Measurements from ENCODE around the gene ZNF536. TPM values are rescaled to one million over a fixed set of nuclear protein-coding genes. Genes with fewer than 3 reads are reported as not detected.

ZNF536 gene
- total RNA-seq, 6 donors from 2014 or later: 0.34 to 0.78 (median 0.71) TPM; not detected in 2

DNA sequence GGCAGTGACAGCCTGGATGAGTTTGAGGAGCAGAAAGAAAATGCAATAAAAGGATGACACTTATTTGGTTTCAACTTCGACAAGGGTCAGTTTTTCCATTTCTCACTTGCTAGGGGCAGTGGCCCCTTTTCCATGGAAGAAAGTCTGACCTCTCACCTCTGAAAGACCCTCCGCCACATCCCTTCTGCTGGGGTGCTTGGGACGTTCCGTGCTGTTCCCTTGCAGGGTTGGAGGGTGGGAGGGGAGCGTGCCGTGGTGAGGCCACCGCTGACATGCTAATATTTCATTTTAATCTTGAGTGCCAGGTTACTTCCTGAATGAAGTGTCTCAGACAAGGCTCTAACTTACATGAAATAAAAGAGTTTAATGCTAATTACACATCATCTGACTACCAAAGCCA, 5.2 kb upstream of the ZNF536 start:
- ATAC-seq (ENCODE audit: low FRiP score in 2 of 2) (no peak), DNase-seq (peak in 1 of 2 donors; percentile 1)
- no peak overlapping the region for H3K27ac ChIP-seq
- H3K4me3 ChIP-seq: no peak overlapping the region
- WGBS, 2 donors: 38 to 49% methylated on average over 7 of the region's 7 CpGs
- no peaks in the 10 kb centered on the region for H3K4me1 ChIP-seq
- no peaks in the 10 kb centered on the region for H3K36me3 ChIP-seq
- H3K27me3 ChIP-seq: no peaks in the 10 kb centered on the region
- TF ChIP-seq POLR2A (IDR thresholded peaks at IDR 0.05) (no peak), POLR2AphosphoS5 (IDR thresholded peaks at IDR 0.05) (no peak), EP300 (IDR thresholded peaks at IDR 0.05) (no peak)
- TF ChIP-seq, protein P1, sequence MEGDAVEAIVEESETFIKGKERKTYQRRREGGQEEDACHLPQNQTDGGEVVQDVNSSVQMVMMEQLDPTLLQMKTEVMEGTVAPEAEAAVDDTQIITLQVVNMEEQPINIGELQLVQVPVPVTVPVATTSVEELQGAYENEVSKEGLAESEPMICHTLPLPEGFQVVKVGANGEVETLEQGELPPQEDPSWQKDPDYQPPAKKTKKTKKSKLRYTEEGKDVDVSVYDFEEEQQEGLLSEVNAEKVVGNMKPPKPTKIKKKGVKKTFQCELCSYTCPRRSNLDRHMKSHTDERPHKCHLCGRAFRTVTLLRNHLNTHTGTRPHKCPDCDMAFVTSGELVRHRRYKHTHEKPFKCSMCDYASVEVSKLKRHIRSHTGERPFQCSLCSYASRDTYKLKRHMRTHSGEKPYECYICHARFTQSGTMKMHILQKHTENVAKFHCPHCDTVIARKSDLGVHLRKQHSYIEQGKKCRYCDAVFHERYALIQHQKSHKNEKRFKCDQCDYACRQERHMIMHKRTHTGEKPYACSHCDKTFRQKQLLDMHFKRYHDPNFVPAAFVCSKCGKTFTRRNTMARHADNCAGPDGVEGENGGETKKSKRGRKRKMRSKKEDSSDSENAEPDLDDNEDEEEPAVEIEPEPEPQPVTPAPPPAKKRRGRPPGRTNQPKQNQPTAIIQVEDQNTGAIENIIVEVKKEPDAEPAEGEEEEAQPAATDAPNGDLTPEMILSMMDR (IDR thresholded peaks at IDR 0.05): no peak
- no peaks in the 10 kb centered on the region for H3K9me3 ChIP-seq

- ATAC-seq (ENCODE audit: low FRiP score in 2 of 2): no peak
- TF ChIP-seq POLR2A (IDR thresholded peaks at IDR 0.05) (no peak), POLR2AphosphoS5 (IDR thresholded peaks at IDR 0.05) (no peak), EP300 (IDR thresholded peaks at IDR 0.05) (no peak)
- TF ChIP-seq, protein P1 (IDR thresholded peaks at IDR 0.05): no peak
- no peaks in the 10 kb centered on the region for H3K27me3 ChIP-seq
- no peaks in the 10 kb centered on the region for H3K36me3 ChIP-seq
- no peaks in the 10 kb centered on the region for H3K9me3 ChIP-seq
- 83 to 86% methylated on average over 8 to 9 of the region's 9 CpGs for WGBS, 2 donors
- no peaks in the 10 kb centered on the region for H3K4me1 ChIP-seq
- H3K27ac ChIP-seq: no peak overlapping the region
- DNase-seq: peak in 1 of 2 donors; percentile 2
- no peak overlapping the region for H3K4me3 ChIP-seq
These were observed 4.8 kb upstream of the ZNF536 start for GRCh38 chr19:30367421-30367820.

GRCh38 chr19:30369833-30370232, 2.4 kb upstream of the ZNF536 start:
- Histone ChIP-seq H3K9me3 (no peaks in the 10 kb centered on the region), H3K36me3 (no peaks in the 10 kb centered on the region), H3K27me3 (peaks cover 0 to 7% (median 2%) of the 10 kb centered on the region in 4 donors), H3K4me3 (no peak overlapping the region), H3K27ac (no peak overlapping the region), H3K4me1 (no peaks in the 10 kb centered on the region)
- no peak for DNase-seq
- no peak for ATAC-seq (ENCODE audit: low FRiP score in 2 of 2)
- TF ChIP-seq EP300 (IDR thresholded peaks at IDR 0.05) (no peak), POLR2AphosphoS5 (IDR thresholded peaks at IDR 0.05) (no peak), POLR2A (IDR thresholded peaks at IDR 0.05) (no peak)
- TF ChIP-seq, protein P1 (IDR thresholded peaks at IDR 0.05): no peak
- 73 to 77% methylated on average over 6 of the region's 6 CpGs for WGBS, 2 donors

- H3K27me3 ChIP-seq: peaks cover 0 to 12% (median 4%) of the 10 kb centered on the region in 4 donors
- ATAC-seq (ENCODE audit: low FRiP score in 2 of 2) (no peak), DNase-seq (no peak)
- WGBS, 2 donors: 79 to 82% methylated on average over 6 of the region's 6 CpGs
- H3K4me1 ChIP-seq: peaks cover 0 to 4% (median 0%) of the 10 kb centered on the region in 4 donors
- no peaks in the 10 kb centered on the region for H3K36me3 ChIP-seq
- H3K4me3 ChIP-seq: no peak overlapping the region
- H3K27ac ChIP-seq: no peak overlapping the region
- no peaks in the 10 kb centered on the region for H3K9me3 ChIP-seq
- TF ChIP-seq EP300 (IDR thresholded peaks at IDR 0.05): no peak
- no peak for TF ChIP-seq POLR2AphosphoS5 (IDR thresholded peaks at IDR 0.05)
- no peak for TF ChIP-seq POLR2A (IDR thresholded peaks at IDR 0.05)
- TF ChIP-seq, protein P1 (IDR thresholded peaks at IDR 0.05): no peak
These were observed 885 bp upstream of the ZNF536 start for GRCh38 chr19:30371161-30371836.

DNA sequence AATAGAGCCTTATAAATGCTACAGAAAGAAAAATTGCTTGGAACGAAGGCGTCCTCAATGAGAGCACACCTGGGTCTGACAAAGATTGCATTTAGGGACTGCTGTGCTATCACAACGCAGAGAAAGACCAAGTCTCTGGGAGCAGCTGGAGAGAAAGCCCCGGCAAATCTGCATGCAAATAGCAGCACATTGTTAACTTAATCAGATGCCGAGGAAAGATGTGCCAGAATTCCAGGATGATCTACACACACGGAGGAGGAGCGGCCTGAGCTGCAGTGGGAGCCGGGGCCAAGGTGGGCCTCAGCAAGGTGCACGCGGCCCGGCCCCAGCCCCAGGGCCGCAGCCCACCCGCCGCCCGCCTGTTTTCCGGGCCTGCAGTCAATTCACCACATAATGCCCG, 1.4 kb downstream of the ZNF536 start:
- WGBS, 2 donors: 28 to 40% methylated on average over 12 to 17 of the region's 17 CpGs
- H3K36me3 ChIP-seq: no peaks in the 10 kb centered on the region
- ATAC-seq (ENCODE audit: low FRiP score in 2 of 2): no peak
- H3K4me3 ChIP-seq: no peak overlapping the region
- H3K9me3 ChIP-seq: no peaks in the 10 kb centered on the region
- H3K27me3 ChIP-seq: peaks cover 0 to 12% (median 4%) of the 10 kb centered on the region in 4 donors
- H3K27ac ChIP-seq: no peak overlapping the region
- DNase-seq: peak in 1 of 2 donors; percentile 47
- H3K4me1 ChIP-seq: peaks cover 0 to 4% (median 0%) of the 10 kb centered on the region in 4 donors
- no peak for TF ChIP-seq EP300 (IDR thresholded peaks at IDR 0.05)
